ENCODE measurements around the gene ZNF697. TPM values are rescaled to one million over a fixed set of nuclear protein-coding genes. Genes with fewer than 3 reads are reported as not detected.
"Not testable (repeated sequence)": the region's sequence is repeated elsewhere in the genome, so short reads cannot be mapped to it uniquely, and the experiment has no call there.

The ZNF697 gene
- total RNA-seq, 1 donor from 2014 or later = 18.8 TPM

GRCh38 chr1:119631433-119632102, 16.5 kb downstream of the ZNF697 start:
- DNase-seq (ENCODE audit: low spot score) = peak; percentile 84

- no peak for DNase-seq (ENCODE audit: low spot score)
Observed at GRCh38 chr1:119631086-119631432, 17.0 kb downstream of the ZNF697 start.

GRCh38 chr1:119626841-119627240, 21.2 kb downstream of the ZNF697 start:
- DNase-seq (ENCODE audit: low spot score) = no peak

GRCh38 chr1:119626011-119626545, 22.0 kb downstream of the ZNF697 start:
- DNase-seq (ENCODE audit: low spot score) = no peak

- no peak for DNase-seq (ENCODE audit: low spot score)
Observed at GRCh38 chr1:119623678-119624077, 24.4 kb downstream of the ZNF697 start.

- no peak for DNase-seq (ENCODE audit: low spot score)
Observed at GRCh38 chr1:119623193-119623515, 24.9 kb downstream of the ZNF697 start.

GRCh38 chr1:119622311-119623192, 25.5 kb downstream of the ZNF697 start:
- DNase-seq (ENCODE audit: low spot score) = no peak

GRCh38 chr1:119621705-119622104, 26.4 kb downstream of the ZNF697 start:
- no peak for DNase-seq (ENCODE audit: low spot score)

GRCh38 chr1:119617751-119618691, 30.0 kb downstream of the ZNF697 start:
- no peak for DNase-seq (ENCODE audit: low spot score)

GRCh38 chr1:119616748-119617147, 31.3 kb downstream of the ZNF697 start:
- not testable (repeated sequence) for DNase-seq (ENCODE audit: low spot score)

GRCh38 chr1:119615100-119615499, 33.0 kb downstream of the ZNF697 start:
- not testable (repeated sequence) for DNase-seq (ENCODE audit: low spot score)

GRCh38 chr1:119613769-119614720, 34.0 kb downstream of the ZNF697 start:
- peak; percentile 92 for DNase-seq (ENCODE audit: low spot score)

- DNase-seq (ENCODE audit: low spot score) = peak; percentile 43
Observed at GRCh38 chr1:119611701-119612113, 36.4 kb downstream of the ZNF697 start.

GRCh38 chr1:119608816-119609215, 39.2 kb downstream of the ZNF697 start:
- not testable (repeated sequence) for DNase-seq (ENCODE audit: low spot score)

- DNase-seq (ENCODE audit: low spot score) = not testable (repeated sequence)
Observed at GRCh38 chr1:119607087-119607807, 40.8 kb downstream of the ZNF697 start.

- DNase-seq (ENCODE audit: low spot score) = no peak
Observed at GRCh38 chr1:119606394-119606793, 41.7 kb downstream of the ZNF697 start.

- no peak for DNase-seq (ENCODE audit: low spot score)
Observed at GRCh38 chr1:119605686-119606085, 42.4 kb downstream of the ZNF697 start.

GRCh38 chr1:119605080-119605479, 43.0 kb downstream of the ZNF697 start:
- not testable (repeated sequence) for DNase-seq (ENCODE audit: low spot score)

GRCh38 chr1:119603695-119604094, 44.4 kb downstream of the ZNF697 start:
- DNase-seq (ENCODE audit: low spot score) = no peak

GRCh38 chr1:119603241-119603640, 44.8 kb downstream of the ZNF697 start:
- DNase-seq (ENCODE audit: low spot score) = not testable (repeated sequence)
